ENCODE data around the gene KSR1.

The KSR1 gene

GRCh38 chr17:27555339-27555738 lies 99.1 kb downstream of the KSR1 start:
- Histone ChIP-seq H3K4me1 (ENCODE audit: control insufficient read depth, insufficient read depth, low read length) (peaks cover 33% of the 10 kb centered on the region), H3K36me3 (ENCODE audit: insufficient read depth, low read length) (no peaks in the 10 kb centered on the region), H3K9ac (ENCODE audit: low read depth, low read length) (no peak overlapping the region), H3K4me2 (ENCODE audit: low read length) (no peak overlapping the region), H3K9me3 (replicated peaks; ENCODE audit: low read length) (no peaks in the 10 kb centered on the region), H3K27me3 (ENCODE audit: control insufficient read depth, insufficient read depth, low read length) (peaks cover 5% of the 10 kb centered on the region), H3K4me3 (ENCODE audit: low read length) (no peak overlapping the region)

DNA sequence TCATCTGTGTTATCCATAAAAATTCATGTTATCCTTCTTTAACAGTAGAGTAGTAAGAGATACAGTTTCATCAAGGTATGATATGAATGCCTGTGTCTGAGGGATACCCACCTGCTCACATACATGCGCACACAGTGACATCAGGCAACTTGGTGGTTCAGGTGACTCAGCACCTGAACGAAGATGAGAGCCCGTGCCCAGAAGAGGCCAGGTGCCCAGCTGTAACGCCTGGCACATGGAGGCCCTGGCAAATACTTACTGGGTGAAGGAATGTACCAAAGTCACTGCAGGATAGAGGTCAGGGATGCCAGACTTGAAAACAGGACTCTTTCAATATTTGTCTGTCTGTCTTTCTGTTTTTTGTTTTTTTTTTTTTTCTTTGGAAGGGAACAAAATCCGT lies 102.1 kb downstream of the KSR1 start:
- Histone ChIP-seq H3K9me3 (replicated peaks; ENCODE audit: low read length) (no peaks in the 10 kb centered on the region), H3K27me3 (ENCODE audit: control insufficient read depth, insufficient read depth, low read length) (peaks cover 3% of the 10 kb centered on the region), H3K9ac (ENCODE audit: low read depth, low read length) (no peak overlapping the region), H3K4me3 (ENCODE audit: low read length) (no peak overlapping the region), H3K36me3 (ENCODE audit: insufficient read depth, low read length) (no peaks in the 10 kb centered on the region), H3K4me1 (ENCODE audit: control insufficient read depth, insufficient read depth, low read length) (peaks cover 24% of the 10 kb centered on the region), H3K4me2 (ENCODE audit: low read length) (no peak overlapping the region)

DNA sequence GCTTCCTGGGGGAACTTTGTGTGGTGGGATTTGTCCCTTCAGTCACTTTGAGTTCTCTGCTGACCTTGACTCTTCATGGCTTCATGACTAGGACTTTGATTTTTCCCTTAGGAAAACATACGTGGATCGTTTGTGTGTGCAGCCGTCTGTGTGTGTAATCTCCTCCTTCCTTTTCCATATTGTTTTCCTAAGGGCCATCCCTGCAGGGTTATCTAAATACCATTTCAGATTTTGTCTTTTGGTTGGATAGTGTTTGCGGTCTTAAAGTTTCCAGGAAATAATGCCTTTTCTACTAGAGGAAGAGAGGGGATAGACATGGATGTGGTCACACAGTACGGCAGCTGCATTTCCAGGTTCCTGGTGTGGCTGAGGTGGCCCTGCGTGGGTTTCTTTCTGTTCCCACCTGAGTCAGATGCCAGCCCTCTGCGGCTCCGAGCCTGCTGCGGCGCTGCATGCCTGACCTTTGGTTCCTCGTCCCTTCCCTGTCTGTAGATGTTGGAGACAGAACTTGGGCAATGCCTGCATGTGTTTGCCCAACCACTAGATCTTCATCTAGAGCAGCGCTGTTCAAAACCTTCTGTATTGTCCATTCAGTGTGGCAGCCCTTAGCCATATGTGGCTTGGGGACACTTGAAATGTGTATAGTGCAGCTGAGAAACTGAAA lies 102.7 kb downstream of the KSR1 start:
- Histone ChIP-seq H3K4me3 (ENCODE audit: low read length) (no peak overlapping the region), H3K9ac (ENCODE audit: low read depth, low read length) (no peak overlapping the region), H3K27me3 (ENCODE audit: control insufficient read depth, insufficient read depth, low read length) (peaks cover under 1% of the 10 kb centered on the region), H3K9me3 (replicated peaks; ENCODE audit: low read length) (no peaks in the 10 kb centered on the region), H3K36me3 (ENCODE audit: insufficient read depth, low read length) (no peaks in the 10 kb centered on the region), H3K4me2 (ENCODE audit: low read length) (no peak overlapping the region), H3K4me1 (ENCODE audit: control insufficient read depth, insufficient read depth, low read length) (peaks cover 18% of the 10 kb centered on the region)

GRCh38 chr17:27559506-27560481 lies 103.5 kb downstream of the KSR1 start:
- Histone ChIP-seq H3K4me1 (ENCODE audit: control insufficient read depth, insufficient read depth, low read length) (peaks cover 14% of the 10 kb centered on the region), H3K9me3 (replicated peaks; ENCODE audit: low read length) (no peaks in the 10 kb centered on the region), H3K27me3 (ENCODE audit: control insufficient read depth, insufficient read depth, low read length) (no peaks in the 10 kb centered on the region), H3K4me2 (ENCODE audit: low read length) (peak overlapping the region; percentile 17), H3K4me3 (ENCODE audit: low read length) (no peak overlapping the region), H3K36me3 (ENCODE audit: insufficient read depth, low read length) (no peaks in the 10 kb centered on the region), H3K9ac (ENCODE audit: low read depth, low read length) (no peak overlapping the region)

GRCh38 chr17:27560668-27561067 lies 104.4 kb downstream of the KSR1 start:
- no peaks in the 10 kb centered on the region for H3K9me3 ChIP-seq (replicated peaks; ENCODE audit: low read length)
- H3K27me3 ChIP-seq (ENCODE audit: control insufficient read depth, insufficient read depth, low read length): no peaks in the 10 kb centered on the region
- H3K4me2 ChIP-seq (ENCODE audit: low read length): no peak overlapping the region
- peaks cover 14% of the 10 kb centered on the region for H3K4me1 ChIP-seq (ENCODE audit: control insufficient read depth, insufficient read depth, low read length)
- no peaks in the 10 kb centered on the region for H3K36me3 ChIP-seq (ENCODE audit: insufficient read depth, low read length)
- no peak overlapping the region for H3K9ac ChIP-seq (ENCODE audit: low read depth, low read length)
- H3K4me3 ChIP-seq (ENCODE audit: low read length): no peak overlapping the region

- Histone ChIP-seq H3K9me3 (replicated peaks; ENCODE audit: low read length) (no peaks in the 10 kb centered on the region), H3K27me3 (ENCODE audit: control insufficient read depth, insufficient read depth, low read length) (no peaks in the 10 kb centered on the region), H3K4me2 (ENCODE audit: low read length) (no peak overlapping the region), H3K36me3 (ENCODE audit: insufficient read depth, low read length) (no peaks in the 10 kb centered on the region), H3K4me3 (ENCODE audit: low read length) (no peak overlapping the region), H3K4me1 (ENCODE audit: control insufficient read depth, insufficient read depth, low read length) (peaks cover 14% of the 10 kb centered on the region), H3K9ac (ENCODE audit: low read depth, low read length) (no peak overlapping the region)
These were observed 106.7 kb downstream of the KSR1 start for GRCh38 chr17:27562777-27563455.

- Histone ChIP-seq H3K36me3 (ENCODE audit: insufficient read depth, low read length) (no peaks in the 10 kb centered on the region), H3K4me2 (ENCODE audit: low read length) (no peak overlapping the region), H3K4me3 (ENCODE audit: low read length) (no peak overlapping the region), H3K27me3 (ENCODE audit: control insufficient read depth, insufficient read depth, low read length) (no peaks in the 10 kb centered on the region), H3K9me3 (replicated peaks; ENCODE audit: low read length) (no peaks in the 10 kb centered on the region), H3K9ac (ENCODE audit: low read depth, low read length) (no peak overlapping the region), H3K4me1 (ENCODE audit: control insufficient read depth, insufficient read depth, low read length) (peaks cover 14% of the 10 kb centered on the region)
These were observed 107.3 kb downstream of the KSR1 start for GRCh38 chr17:27563532-27563931.

GRCh38 chr17:27564463-27564862 lies 108.2 kb downstream of the KSR1 start:
- Histone ChIP-seq H3K4me1 (ENCODE audit: control insufficient read depth, insufficient read depth, low read length) (peaks cover 14% of the 10 kb centered on the region), H3K27me3 (ENCODE audit: control insufficient read depth, insufficient read depth, low read length) (no peaks in the 10 kb centered on the region), H3K4me2 (ENCODE audit: low read length) (no peak overlapping the region), H3K9ac (ENCODE audit: low read depth, low read length) (no peak overlapping the region), H3K36me3 (ENCODE audit: insufficient read depth, low read length) (no peaks in the 10 kb centered on the region), H3K4me3 (ENCODE audit: low read length) (no peak overlapping the region), H3K9me3 (replicated peaks; ENCODE audit: low read length) (no peaks in the 10 kb centered on the region)

GRCh38 chr17:27565874-27566670 lies 109.8 kb downstream of the KSR1 start:
- no peaks in the 10 kb centered on the region for H3K27me3 ChIP-seq (ENCODE audit: control insufficient read depth, insufficient read depth, low read length)
- H3K4me1 ChIP-seq (ENCODE audit: control insufficient read depth, insufficient read depth, low read length): no peaks in the 10 kb centered on the region
- no peaks in the 10 kb centered on the region for H3K36me3 ChIP-seq (ENCODE audit: insufficient read depth, low read length)
- H3K4me2 ChIP-seq (ENCODE audit: low read length): no peak overlapping the region
- H3K9me3 ChIP-seq (replicated peaks; ENCODE audit: low read length): no peaks in the 10 kb centered on the region
- no peak overlapping the region for H3K9ac ChIP-seq (ENCODE audit: low read depth, low read length)
- no peak overlapping the region for H3K4me3 ChIP-seq (ENCODE audit: low read length)

DNA sequence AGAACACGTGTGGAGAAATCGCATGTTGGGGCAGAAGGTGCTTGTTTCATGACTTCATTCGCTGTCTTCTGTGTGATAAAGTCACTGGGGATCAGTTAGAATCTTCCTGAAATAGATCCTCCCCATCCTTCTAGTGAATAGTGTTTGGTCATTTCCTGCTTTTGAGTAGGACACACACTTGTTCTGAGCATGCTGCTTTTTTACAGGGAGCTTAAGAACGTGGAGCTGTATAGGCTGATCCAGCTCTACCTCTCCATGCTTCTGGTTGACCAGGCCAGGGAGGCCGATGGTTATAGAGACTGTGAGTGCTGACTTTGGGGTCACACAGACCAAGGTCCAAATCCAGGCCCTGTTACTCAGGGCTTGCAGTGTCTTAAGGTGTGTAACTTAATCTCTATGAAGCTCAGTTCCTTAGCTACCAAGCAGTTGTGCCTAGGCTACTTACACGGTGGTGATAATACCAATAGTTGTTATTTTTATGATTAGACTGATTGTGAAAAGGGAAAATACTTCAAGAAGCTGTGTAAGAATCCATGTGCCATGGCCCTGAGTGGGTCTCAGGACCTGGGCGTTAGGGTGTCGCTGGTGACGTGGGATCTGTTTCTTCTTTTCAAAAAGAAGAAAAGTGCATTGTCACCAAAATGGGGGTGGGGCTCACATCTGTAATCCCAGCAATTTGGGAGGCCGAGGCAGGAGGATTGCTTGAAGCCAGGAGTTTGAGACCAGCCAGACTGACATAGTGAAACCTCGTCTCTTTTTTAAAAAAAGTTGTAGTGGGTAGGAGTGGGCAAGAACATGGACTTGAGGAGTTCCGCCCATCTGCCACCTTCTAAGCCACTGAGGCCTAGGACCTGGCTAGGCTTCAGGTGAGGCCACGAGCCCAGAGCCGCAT lies 110.7 kb downstream of the KSR1 start:
- H3K4me1 ChIP-seq (ENCODE audit: control insufficient read depth, insufficient read depth, low read length): no peaks in the 10 kb centered on the region
- no peaks in the 10 kb centered on the region for H3K36me3 ChIP-seq (ENCODE audit: insufficient read depth, low read length)
- no peak overlapping the region for H3K9ac ChIP-seq (ENCODE audit: low read depth, low read length)
- no peak overlapping the region for H3K4me3 ChIP-seq (ENCODE audit: low read length)
- no peaks in the 10 kb centered on the region for H3K9me3 ChIP-seq (replicated peaks; ENCODE audit: low read length)
- no peaks in the 10 kb centered on the region for H3K27me3 ChIP-seq (ENCODE audit: control insufficient read depth, insufficient read depth, low read length)
- no peak overlapping the region for H3K4me2 ChIP-seq (ENCODE audit: low read length)
